Adrenal gland (tissue), 5 donors: Measurements from ENCODE around the gene CTNND2.

Source experiments
- POLR2A ChIP-seq, 2 donors: fragments of 450-650 bp; IDR thresholded peaks; one replicate each; pipeline ENCODE4 v1.6.1; 2017; ENCODE audit warnings: antibody characterized with exemption in 2 of 2, mild to moderate bottlenecking in 2 of 2, moderate library complexity in 1 of 2
- TF ChIP-seq, protein P1 (sequence below), 6 experiments: fragments of 450-650 bp in 4 of 6; fragments of 200-600 bp in 2 of 6; sonication (generic) in 1 of 6; IDR thresholded peaks; 1 replicate in 5 of 6; 2 replicates in 1 of 6; pipeline versions ENCODE4 v1.5.1 to v1.8.0; 2016 to 2021; ENCODE audit warnings: antibody characterized with exemption in 6 of 6, mild to moderate bottlenecking in 2 of 6, moderate library complexity in 1 of 6
- donor health status: DM: no; HTN: no; CAD: no.

- TF ChIP-seq, protein P1, sequence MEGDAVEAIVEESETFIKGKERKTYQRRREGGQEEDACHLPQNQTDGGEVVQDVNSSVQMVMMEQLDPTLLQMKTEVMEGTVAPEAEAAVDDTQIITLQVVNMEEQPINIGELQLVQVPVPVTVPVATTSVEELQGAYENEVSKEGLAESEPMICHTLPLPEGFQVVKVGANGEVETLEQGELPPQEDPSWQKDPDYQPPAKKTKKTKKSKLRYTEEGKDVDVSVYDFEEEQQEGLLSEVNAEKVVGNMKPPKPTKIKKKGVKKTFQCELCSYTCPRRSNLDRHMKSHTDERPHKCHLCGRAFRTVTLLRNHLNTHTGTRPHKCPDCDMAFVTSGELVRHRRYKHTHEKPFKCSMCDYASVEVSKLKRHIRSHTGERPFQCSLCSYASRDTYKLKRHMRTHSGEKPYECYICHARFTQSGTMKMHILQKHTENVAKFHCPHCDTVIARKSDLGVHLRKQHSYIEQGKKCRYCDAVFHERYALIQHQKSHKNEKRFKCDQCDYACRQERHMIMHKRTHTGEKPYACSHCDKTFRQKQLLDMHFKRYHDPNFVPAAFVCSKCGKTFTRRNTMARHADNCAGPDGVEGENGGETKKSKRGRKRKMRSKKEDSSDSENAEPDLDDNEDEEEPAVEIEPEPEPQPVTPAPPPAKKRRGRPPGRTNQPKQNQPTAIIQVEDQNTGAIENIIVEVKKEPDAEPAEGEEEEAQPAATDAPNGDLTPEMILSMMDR (IDR thresholded peaks at IDR 0.05), result no peak
- no peak for TF ChIP-seq POLR2A (IDR thresholded peaks at IDR 0.05)
Measured at GRCh38 chr5:11197726-11198125, 706.5 kb downstream of the CTNND2 start.
